SU-DHL-6 (cell line): ENCODE results near the gene SUMF1.

Source experiments
- H2AFZ ChIP-seq: fragments of 200-600 bp; sonication (generic); 2 replicates; pipeline ENCODE4 v1.6.1; 2014; ENCODE audit warnings: low read depth, mild to moderate bottlenecking, moderate library complexity, mixed read lengths, antibody characterized with exemption, low read length; ENCODE audit not compliant: severe bottlenecking
- H3F3A ChIP-seq: fragments of 200-600 bp; shearing (Covaris generic); 2 replicates; pipeline ENCODE4 v1.6.0; 2016; ENCODE audit warnings: antibody characterized with exemption, mild to moderate bottlenecking; ENCODE audit not compliant: insufficient read depth
- H3K27ac ChIP-seq: fragments of 200-600 bp; sonication (generic); 2 replicates; pipeline ENCODE4 v1.5.1; 2016; ENCODE audit warnings: low read depth, mild to moderate bottlenecking, low read length, moderate library complexity, mixed read lengths
- H3K27me3 ChIP-seq: fragments of 200-600 bp; sonication (generic), shearing (Covaris generic); 2 replicates; pipeline ENCODE4 v1.6.0; 2014; ENCODE audit warnings: mild to moderate bottlenecking, low read length
- H3K36me3 ChIP-seq: fragments of 200-600 bp; sonication (generic); 2 replicates; pipeline ENCODE4 v1.6.1; 2014; ENCODE audit warnings: mild to moderate bottlenecking, low read length, mixed read lengths
- H3K4me2 ChIP-seq: fragments of 300-600, 200-600 bp; shearing (Covaris generic), sonication (generic); 2 replicates; pipeline ENCODE4 v1.6.0; 2014; ENCODE audit warnings: low read length, low read depth, mild to moderate bottlenecking; ENCODE audit not compliant: poor library complexity, severe bottlenecking
- H3K4me3 ChIP-seq: fragments of 200-600 bp; sonication (generic); 2 replicates; pipeline ENCODE4 v1.5.1; 2014; ENCODE audit warnings: antibody characterized with exemption, low read length, mild to moderate bottlenecking, mixed read lengths; ENCODE audit not compliant: insufficient read depth, poor library complexity, severe bottlenecking
- H3K79me2 ChIP-seq: fragments of 200-600 bp; sonication (generic); 2 replicates; pipeline ENCODE4 v1.6.1; 2014; ENCODE audit warnings: mild to moderate bottlenecking, low read length, moderate library complexity; ENCODE audit not compliant: insufficient read depth
- H3K9ac ChIP-seq: fragments of 200-600 bp; sonication (generic); 2 replicates; pipeline ENCODE4 v1.7.0; 2014; ENCODE audit warnings: mild to moderate bottlenecking, low read length
- H3K9me2 ChIP-seq: fragments of 200-600 bp; sonication (generic); replicated peaks from 2 replicates; pipeline ENCODE4 v1.6.1; 2014; ENCODE audit warnings: low read length; ENCODE audit not compliant: insufficient read depth
- H3K9me3 ChIP-seq: fragments of 200-600 bp; sonication (generic); 2 replicates; pipeline ENCODE4 v1.6.1; 2014; ENCODE audit warnings: low read length, mixed read lengths; ENCODE audit not compliant: insufficient read depth
- H4K20me1 ChIP-seq: fragments of 200-600 bp; sonication (generic); 2 replicates; pipeline ENCODE4 v1.6.1; 2014; ENCODE audit warnings: low read depth, mild to moderate bottlenecking, antibody characterized with exemption, low read length, moderate library complexity, mixed read lengths
- EZH2phosphoT487 ChIP-seq: fragments of 200-600 bp; sonication (generic), shearing (Covaris generic); conservative IDR thresholded peaks from 2 replicates; pipeline ENCODE4 v1.6.1; 2018; ENCODE audit warnings: mild to moderate bottlenecking, antibody characterized with exemption, low read length, moderate library complexity, mixed read lengths
- TF ChIP-seq, protein P1 (sequence below): fragments of 200-600 bp; sonication (generic); IDR thresholded peaks from one replicate; pipeline ENCODE4 v1.5.1; 2017; ENCODE audit warnings: antibody characterized with exemption, mild to moderate bottlenecking, low read length, moderate library complexity; ENCODE audit not compliant: insufficient read depth, poor library complexity, severe bottlenecking

Gene SUMF1

DNA sequence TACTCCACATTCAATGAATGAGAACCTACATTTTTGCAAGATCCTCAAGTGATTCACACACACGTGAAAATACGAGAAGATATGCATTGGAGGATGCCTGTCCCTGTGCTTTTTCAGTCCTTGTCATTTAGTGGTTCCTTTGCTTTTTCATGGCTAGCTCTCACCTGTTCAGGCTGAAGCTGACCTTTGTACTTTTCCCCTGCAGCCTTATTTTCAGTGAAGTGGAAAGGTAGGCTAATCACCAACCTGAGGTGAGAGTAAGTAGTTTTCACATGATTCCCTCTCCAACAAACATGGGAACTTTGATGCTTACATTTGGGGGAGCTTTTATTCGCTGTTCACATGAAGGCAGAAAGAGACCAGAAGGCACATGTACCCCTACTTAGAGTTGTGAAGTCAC is 34.4 kb upstream of the SUMF1 start:
- TF ChIP-seq EZH2phosphoT487 = no peak
- TF ChIP-seq, protein P1, sequence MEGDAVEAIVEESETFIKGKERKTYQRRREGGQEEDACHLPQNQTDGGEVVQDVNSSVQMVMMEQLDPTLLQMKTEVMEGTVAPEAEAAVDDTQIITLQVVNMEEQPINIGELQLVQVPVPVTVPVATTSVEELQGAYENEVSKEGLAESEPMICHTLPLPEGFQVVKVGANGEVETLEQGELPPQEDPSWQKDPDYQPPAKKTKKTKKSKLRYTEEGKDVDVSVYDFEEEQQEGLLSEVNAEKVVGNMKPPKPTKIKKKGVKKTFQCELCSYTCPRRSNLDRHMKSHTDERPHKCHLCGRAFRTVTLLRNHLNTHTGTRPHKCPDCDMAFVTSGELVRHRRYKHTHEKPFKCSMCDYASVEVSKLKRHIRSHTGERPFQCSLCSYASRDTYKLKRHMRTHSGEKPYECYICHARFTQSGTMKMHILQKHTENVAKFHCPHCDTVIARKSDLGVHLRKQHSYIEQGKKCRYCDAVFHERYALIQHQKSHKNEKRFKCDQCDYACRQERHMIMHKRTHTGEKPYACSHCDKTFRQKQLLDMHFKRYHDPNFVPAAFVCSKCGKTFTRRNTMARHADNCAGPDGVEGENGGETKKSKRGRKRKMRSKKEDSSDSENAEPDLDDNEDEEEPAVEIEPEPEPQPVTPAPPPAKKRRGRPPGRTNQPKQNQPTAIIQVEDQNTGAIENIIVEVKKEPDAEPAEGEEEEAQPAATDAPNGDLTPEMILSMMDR = no peak
- Histone ChIP-seq H3K4me3 (no peak overlapping the region), H3K9me2 (no peaks in the 10 kb centered on the region), H3K9me3 (no peaks in the 10 kb centered on the region), H3K36me3 (no peaks in the 10 kb centered on the region), H3K79me2 (no peaks in the 10 kb centered on the region), H3K9ac (no peak overlapping the region), H3F3A (no peaks in the 10 kb centered on the region), H3K27me3 (no peaks in the 10 kb centered on the region), H4K20me1 (no peaks in the 10 kb centered on the region), H2AFZ (no peak overlapping the region), H3K4me2 (no peak overlapping the region), H3K27ac (no peak overlapping the region)

DNA sequence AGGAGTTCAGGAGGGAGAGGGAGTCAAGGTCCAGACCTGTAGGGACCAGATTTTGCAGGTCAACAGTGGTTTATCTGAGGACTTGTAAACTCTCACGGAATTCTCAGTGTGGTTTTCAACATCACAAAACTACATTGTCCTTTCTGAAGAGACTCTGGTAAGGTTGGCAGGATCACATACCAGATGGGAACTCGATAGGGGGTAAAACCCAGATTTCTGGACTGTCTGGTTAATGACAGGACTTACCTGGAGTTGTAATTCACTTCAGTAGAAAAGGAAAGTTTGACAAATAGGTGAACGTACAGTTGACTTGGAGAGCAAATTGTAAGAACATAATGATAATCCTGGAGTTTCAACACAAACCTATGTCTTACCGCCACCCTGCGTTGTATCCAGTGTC is 31.4 kb upstream of the SUMF1 start:
- Histone ChIP-seq H3K27ac (no peak overlapping the region), H3K9ac (no peak overlapping the region), H3K79me2 (no peaks in the 10 kb centered on the region), H3K9me3 (no peaks in the 10 kb centered on the region), H3F3A (peaks cover 13% of the 10 kb centered on the region), H2AFZ (no peak overlapping the region), H3K36me3 (no peaks in the 10 kb centered on the region), H4K20me1 (no peaks in the 10 kb centered on the region), H3K27me3 (no peaks in the 10 kb centered on the region), H3K4me2 (no peak overlapping the region), H3K9me2 (no peaks in the 10 kb centered on the region), H3K4me3 (no peak overlapping the region)
- no peak for TF ChIP-seq EZH2phosphoT487
- TF ChIP-seq, protein P1 = no peak

DNA sequence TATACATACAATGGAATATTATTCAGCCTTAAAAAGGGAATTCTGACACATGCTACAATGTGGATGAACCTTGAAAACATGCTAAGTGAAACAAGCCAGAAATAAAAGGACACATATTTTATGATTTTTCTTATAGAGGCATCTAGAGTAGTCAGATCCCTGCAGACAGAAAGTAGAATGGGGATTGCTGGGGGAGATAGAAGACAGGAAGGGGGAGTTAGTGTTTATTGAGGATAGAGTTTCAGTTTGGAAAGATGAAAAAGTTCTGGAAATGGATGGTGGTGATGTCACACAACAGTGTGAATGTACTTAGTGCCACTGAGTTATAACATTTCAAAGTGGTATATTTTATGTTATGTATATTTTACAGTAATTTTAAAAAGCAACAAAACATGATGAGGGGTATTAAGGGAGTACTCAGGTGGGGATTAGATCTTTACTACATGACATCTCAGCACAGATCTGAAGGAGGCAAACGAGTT is 30.8 kb upstream of the SUMF1 start:
- Histone ChIP-seq H3K9me2 (no peaks in the 10 kb centered on the region), H3K9ac (no peak overlapping the region), H3K27me3 (no peaks in the 10 kb centered on the region), H4K20me1 (no peaks in the 10 kb centered on the region), H3K4me3 (no peak overlapping the region), H2AFZ (no peak overlapping the region), H3K4me2 (no peak overlapping the region), H3K79me2 (no peaks in the 10 kb centered on the region), H3K36me3 (no peaks in the 10 kb centered on the region), H3F3A (peaks cover 13% of the 10 kb centered on the region), H3K27ac (no peak overlapping the region), H3K9me3 (no peaks in the 10 kb centered on the region)
- TF ChIP-seq EZH2phosphoT487 = no peak
- TF ChIP-seq, protein P1 = no peak
